ENCODE measurements around the gene PRSS38. TPM values are rescaled to one million over a fixed set of nuclear protein-coding genes. Genes with fewer than 3 reads are reported as not detected.

Gene PRSS38
- total and polyA plus RNA-seq, 10 of the 15 experiments (the other 5 are each of a cell fraction or from before 2014, with no cell fraction given): not detected

- POLR2A ChIA-PET: no interaction called here
- intact Hi-C loops (cut with micrococcal nuclease; ENCODE audit: unreplicated experiment) (no loop called here), in situ Hi-C loops (cut with MboI) (no loop called here)
- DNase-seq (ENCODE audit: low read depth, low spot score) (no peak), ATAC-seq (no peak), FAIRE-seq (no peak)
- no TSS peak for BruUV-seq (replicated peaks)
- no peak overlapping the region for H3K4me3 ChIP-seq
- TF ChIP-seq GATAD2B (conservative IDR thresholded peaks at IDR 0.05; ENCODE audit: low read depth): no peak
- TF ChIP-seq CTCF (IDR thresholded peaks at IDR 0.05 in 2 of 3, conservative IDR thresholded peaks at IDR 0.05 in 1 of 3; ENCODE audit: control insufficient read depth in 2 of 3, extremely low read depth in 1 of 3, insufficient read depth in 1 of 3, low read depth in 3 of 3, low read length in 3 of 3): no peak
- TF ChIP-seq LARP7 (IDR thresholded peaks at IDR 0.05): no peak
- TF ChIP-seq RUNX3 (IDR thresholded peaks at IDR 0.05; ENCODE audit: low read length): no peak
- H3K4me1 ChIP-seq (ENCODE audit: control insufficient read depth, insufficient read depth, low read length): no peaks in the 10 kb centered on the region
- H4K20me1 ChIP-seq (ENCODE audit: control insufficient read depth, insufficient read depth): no peaks in the 10 kb centered on the region
- no peak overlapping the region for H3K4me2 ChIP-seq (ENCODE audit: control insufficient read depth, insufficient read depth)
- SMC1A ChIA-PET (ENCODE audit: uncharacterized antibody, unreplicated experiment): no interaction called here
- RAD21 ChIA-PET (ENCODE audit: unreplicated experiment): no interaction called here
- H3K79me2 ChIP-seq (ENCODE audit: control insufficient read depth, insufficient read depth, low read length): no peaks in the 10 kb centered on the region
- H3K36me3 ChIP-seq (ENCODE audit: control insufficient read depth in 2 of 2, insufficient read depth in 2 of 2, low read length in 1 of 2): no peaks in the 10 kb centered on the region
- no peak overlapping the region for H3K27ac ChIP-seq (ENCODE audit: control insufficient read depth, insufficient read depth)
- 64% methylated on average over 3 of the region's 3 CpGs for WGBS (ENCODE audit: insufficient coverage, insufficient replicate concordance, low lambda C conversion rate, missing lambda C conversion rate)
- no peaks in the 10 kb centered on the region for H3K27me3 ChIP-seq (replicated peaks in 1 of 2; ENCODE audit: control insufficient read depth in 2 of 2, insufficient read depth in 2 of 2, low read length in 1 of 2)
- no peak overlapping the region for H2AFZ ChIP-seq (ENCODE audit: control insufficient read depth, low read depth, low read length)
- CTCF ChIA-PET: no interaction called here
- H3K9ac ChIP-seq (ENCODE audit: control insufficient read depth, insufficient read depth, low read length): no peak overlapping the region
- no peaks in the 10 kb centered on the region for H3K9me3 ChIP-seq (replicated peaks; ENCODE audit: control insufficient read depth, insufficient read depth, low read length)
Observed at GRCh38 chr1:227828786-227829185, 13.3 kb downstream of the PRSS38 start.

GRCh38 chr1:227838181-227838580 is 22.7 kb downstream of the PRSS38 start:
- FAIRE-seq: no peak
- WGBS (ENCODE audit: insufficient coverage, insufficient replicate concordance, low lambda C conversion rate, missing lambda C conversion rate): 22% methylated on average over 7 of the region's 7 CpGs
- intact Hi-C loops (cut with micrococcal nuclease; ENCODE audit: unreplicated experiment): no loop called here
- no peak for TF ChIP-seq RFX5 (IDR thresholded peaks at IDR 0.05; ENCODE audit: low read depth, low read length)
- TF ChIP-seq ATF7 (IDR thresholded peaks at IDR 0.05; ENCODE audit: low read depth): no peak
- no peak for TF ChIP-seq NFXL1 (IDR thresholded peaks at IDR 0.05; ENCODE audit: borderline replicate concordance)
- TF ChIP-seq BMI1 (IDR thresholded peaks at IDR 0.05; ENCODE audit: borderline replicate concordance): no peak
- TF ChIP-seq ZNF592 (IDR thresholded peaks at IDR 0.05): no peak
- TF ChIP-seq MEF2A (IDR thresholded peaks at IDR 0.05; ENCODE audit: insufficient read depth, low read depth, low read length): no peak
- no peak for TF ChIP-seq STAT3 (IDR thresholded peaks at IDR 0.05; ENCODE audit: low read depth, low read length)
- TF ChIP-seq NRF1 (conservative IDR thresholded peaks at IDR 0.05; ENCODE audit: low read depth, low read length): no peak
- TF ChIP-seq WRNIP1 (IDR thresholded peaks at IDR 0.05; ENCODE audit: borderline replicate concordance, low read depth, low read length): no peak
- TF ChIP-seq TBL1XR1 (IDR thresholded peaks at IDR 0.05; ENCODE audit: low read depth, low read length): no peak
- no peak for TF ChIP-seq ZNF217 (IDR thresholded peaks at IDR 0.05)

More at GRCh38 chr1:227838181-227838580, 22.7 kb downstream of the PRSS38 start:
- ChIA-PET SMC1A (ENCODE audit: uncharacterized antibody, unreplicated experiment) (no interaction called here), POLR2A (no interaction called here), CTCF (no interaction called here), RAD21 (ENCODE audit: unreplicated experiment) (no interaction called here)
- no TSS peak for BruUV-seq (replicated peaks)
- no peak overlapping the region for H3K4me2 ChIP-seq (ENCODE audit: control insufficient read depth, insufficient read depth)
- no peak overlapping the region for H3K27ac ChIP-seq (ENCODE audit: control insufficient read depth, insufficient read depth)
- H3K4me3 ChIP-seq: no peak overlapping the region
- no peaks in the 10 kb centered on the region for H3K36me3 ChIP-seq (ENCODE audit: control insufficient read depth in 2 of 2, insufficient read depth in 2 of 2, low read length in 1 of 2)
- ATAC-seq (no peak), DNase-seq (ENCODE audit: low read depth, low spot score) (no peak)
- H2AFZ ChIP-seq (ENCODE audit: control insufficient read depth, low read depth, low read length): no peak overlapping the region
- no peaks in the 10 kb centered on the region for H3K4me1 ChIP-seq (ENCODE audit: control insufficient read depth, insufficient read depth, low read length)
- H4K20me1 ChIP-seq (ENCODE audit: control insufficient read depth, insufficient read depth): no peaks in the 10 kb centered on the region
- no peaks in the 10 kb centered on the region for H3K27me3 ChIP-seq (replicated peaks in 1 of 2; ENCODE audit: control insufficient read depth in 2 of 2, insufficient read depth in 2 of 2, low read length in 1 of 2)
- in situ Hi-C loops (cut with MboI): no loop called here
- H3K9me3 ChIP-seq (replicated peaks; ENCODE audit: control insufficient read depth, insufficient read depth, low read length): no peaks in the 10 kb centered on the region
- H3K79me2 ChIP-seq (ENCODE audit: control insufficient read depth, insufficient read depth, low read length): no peaks in the 10 kb centered on the region
- H3K9ac ChIP-seq (ENCODE audit: control insufficient read depth, insufficient read depth, low read length): no peak overlapping the region

Data from GM12878 (cell line).